MM.1S (cell line): ENCODE measurements around the gene LAYN.

Experiments
- CTCF ChIP-seq: fragments of 300-600 bp; sonication (generic); IDR thresholded peaks from 2 replicates; pipeline ENCODE4 v1.5.1; 2016; ENCODE audit warnings: antibody characterized with exemption, low read length, mixed read lengths
- EZH2 ChIP-seq: fragments of 300-600 bp; sonication (generic); optimal IDR thresholded peaks from 2 replicates; pipeline ENCODE3; 2017; ENCODE audit warnings: low read depth, mild to moderate bottlenecking, antibody characterized with exemption, low read length, mixed read lengths

- no peak for TF ChIP-seq CTCF
- TF ChIP-seq EZH2: no peak
These were observed 33.3 kb downstream of the LAYN start for GRCh38 chr11:111573821-111574249.
